Measurements from ENCODE around the gene GPC5.

GPC5 gene

GRCh38 chr13:91588541-91588940 is 190.1 kb downstream of the GPC5 start:
- no peak for DNase-seq (ENCODE audit: low read depth in 1 of 2, low spot score in 1 of 2)

GRCh38 chr13:91592056-91593014 is 193.9 kb downstream of the GPC5 start:
- DNase-seq (ENCODE audit: low read depth in 1 of 2, low spot score in 1 of 2) = no peak

GRCh38 chr13:91593456-91593855 is 195.0 kb downstream of the GPC5 start:
- DNase-seq (ENCODE audit: low read depth in 1 of 2, low spot score in 1 of 2) = no peak

GRCh38 chr13:91594061-91594460 is 195.6 kb downstream of the GPC5 start:
- no peak for DNase-seq (ENCODE audit: low read depth in 1 of 2, low spot score in 1 of 2)

- DNase-seq (ENCODE audit: low read depth in 1 of 2, low spot score in 1 of 2) = no peak
Measured at GRCh38 chr13:91595677-91596076, 197.3 kb downstream of the GPC5 start.

- DNase-seq (ENCODE audit: low read depth in 1 of 2, low spot score in 1 of 2) = no peak
Measured at GRCh38 chr13:91596842-91597241, 198.4 kb downstream of the GPC5 start.

- DNase-seq (ENCODE audit: low read depth in 1 of 2, low spot score in 1 of 2) = no peak
Measured at GRCh38 chr13:91598655-91599054, 200.2 kb downstream of the GPC5 start.

- DNase-seq (ENCODE audit: low read depth in 1 of 2, low spot score in 1 of 2) = no peak
Measured at GRCh38 chr13:91601273-91601672, 202.9 kb downstream of the GPC5 start.

- no peak for DNase-seq (ENCODE audit: low read depth in 1 of 2, low spot score in 1 of 2)
Measured at GRCh38 chr13:91601807-91602206, 203.4 kb downstream of the GPC5 start.

GRCh38 chr13:91609353-91609752 is 210.9 kb downstream of the GPC5 start:
- DNase-seq (ENCODE audit: low read depth in 1 of 2, low spot score in 1 of 2) = no peak

- no peak for DNase-seq (ENCODE audit: low read depth in 1 of 2, low spot score in 1 of 2)
Measured at GRCh38 chr13:91618315-91618714, 219.9 kb downstream of the GPC5 start.

GRCh38 chr13:91620670-91621141 is 222.3 kb downstream of the GPC5 start:
- DNase-seq (ENCODE audit: low read depth in 1 of 2, low spot score in 1 of 2) = no peak

GRCh38 chr13:91621161-91621560 is 222.7 kb downstream of the GPC5 start:
- no peak for DNase-seq (ENCODE audit: low read depth in 1 of 2, low spot score in 1 of 2)

GRCh38 chr13:91621963-91622362 is 223.5 kb downstream of the GPC5 start:
- no peak for DNase-seq (ENCODE audit: low read depth in 1 of 2, low spot score in 1 of 2)

GRCh38 chr13:91622778-91623550 is 224.5 kb downstream of the GPC5 start:
- no peak for DNase-seq (ENCODE audit: low read depth in 1 of 2, low spot score in 1 of 2)

GRCh38 chr13:91627952-91628739 is 229.7 kb downstream of the GPC5 start:
- DNase-seq (ENCODE audit: low read depth in 1 of 2, low spot score in 1 of 2) = no peak

- no peak for DNase-seq (ENCODE audit: low read depth in 1 of 2, low spot score in 1 of 2)
Measured at GRCh38 chr13:91630946-91631345, 232.5 kb downstream of the GPC5 start.

- DNase-seq (ENCODE audit: low read depth in 1 of 2, low spot score in 1 of 2) = no peak
Measured at GRCh38 chr13:91632086-91632485, 233.7 kb downstream of the GPC5 start.

- no peak for DNase-seq (ENCODE audit: low read depth in 1 of 2, low spot score in 1 of 2)
Measured at GRCh38 chr13:91639330-91639729, 240.9 kb downstream of the GPC5 start.

GRCh38 chr13:91643394-91643793 is 245.0 kb downstream of the GPC5 start:
- no peak for DNase-seq (ENCODE audit: low read depth in 1 of 2, low spot score in 1 of 2)

GRCh38 chr13:91644806-91645205 is 246.4 kb downstream of the GPC5 start:
- no peak for DNase-seq (ENCODE audit: low read depth in 1 of 2, low spot score in 1 of 2)

Measured in activated T-helper 1 cell treated with anti-CD3 and anti-CD28 coated beads, Interleukin-2, amount 50 U/mL, for 16 hours (primary cell).